Loucy (cell line): ENCODE results near the gene EME1.

Source experiments
- H2AFZ ChIP-seq: fragments of 200-600 bp; sonication (generic); 2 replicates; pipeline ENCODE4 v1.6.0; 2016; ENCODE audit warnings: antibody characterized with exemption, mild to moderate bottlenecking, low read length, moderate library complexity
- H3F3A ChIP-seq: fragments of 200-600 bp; 2 replicates; pipeline ENCODE4 v1.6.0; 2016; ENCODE audit warnings: antibody characterized with exemption, low read depth, mild to moderate bottlenecking
- H3K27me3 ChIP-seq: fragments of 200-600 bp; sonication (generic); 2 replicates; pipeline ENCODE4 v1.6.1; 2014; ENCODE audit warnings: low read length, mild to moderate bottlenecking; ENCODE audit not compliant: insufficient read depth, poor library complexity, severe bottlenecking
- H3K36me3 ChIP-seq: fragments of 200-600 bp; sonication (generic); 2 replicates; pipeline ENCODE4 v1.6.1; 2016; ENCODE audit warnings: low read length; ENCODE audit not compliant: insufficient read depth
- H3K4me1 ChIP-seq: fragments of 200-600 bp; sonication (generic); 2 replicates; pipeline ENCODE4 v1.5.1; 2014; ENCODE audit warnings: low read length, mild to moderate bottlenecking; ENCODE audit not compliant: insufficient read depth, poor library complexity, severe bottlenecking
- H3K4me2 ChIP-seq: fragments of 200-600 bp; sonication (generic); 2 replicates; pipeline ENCODE4 v1.6.0; 2014; ENCODE audit warnings: antibody characterized with exemption, low read length, low read depth, mild to moderate bottlenecking; ENCODE audit not compliant: poor library complexity, severe bottlenecking
- H3K4me3 ChIP-seq: fragments of 200-600 bp; sonication (generic); 2 replicates; pipeline ENCODE4 v1.5.1; 2014; ENCODE audit warnings: low read length, mild to moderate bottlenecking, mixed read lengths; ENCODE audit not compliant: poor library complexity, severe bottlenecking
- H3K79me2 ChIP-seq: fragments of 200-600 bp; sonication (generic); 2 replicates; pipeline ENCODE4 v1.6.1; 2014; ENCODE audit warnings: low read length; ENCODE audit not compliant: insufficient read depth
- H3K9ac ChIP-seq: fragments of 200-600 bp; sonication (generic); 2 replicates; pipeline ENCODE4 v1.6.0; 2014; ENCODE audit warnings: mild to moderate bottlenecking, low read depth, low read length, moderate library complexity; ENCODE audit not compliant: poor library complexity, severe bottlenecking
- H3K9me2 ChIP-seq: fragments of 200-600 bp; sonication (generic); replicated peaks from 2 replicates; pipeline ENCODE4 v1.6.1; 2016; ENCODE audit warnings: low read depth, low read length, mixed read lengths
- H3K9me3 ChIP-seq: fragments of 200-600 bp; sonication (generic); 2 replicates; pipeline ENCODE4 v1.6.1; 2014; ENCODE audit warnings: mild to moderate bottlenecking, antibody characterized with exemption, low read length, low read depth; ENCODE audit not compliant: insufficient read depth
- H4K20me1 ChIP-seq: fragments of 200-600 bp; sonication (generic); 2 replicates; pipeline ENCODE4 v1.6.0; 2014; ENCODE audit warnings: antibody characterized with exemption, low read length, mild to moderate bottlenecking; ENCODE audit not compliant: insufficient read depth, poor library complexity, severe bottlenecking
- CTCF ChIP-seq: fragments of 200-600 bp; sonication (generic); conservative IDR thresholded peaks from 2 replicates; pipeline ENCODE4 v1.5.1; 2014; ENCODE audit warnings: mild to moderate bottlenecking, antibody characterized with exemption, low read length
- EZH2phosphoT487 ChIP-seq: fragments of 200-600 bp; IDR thresholded peaks from 2 replicates; pipeline ENCODE4 v1.6.1; 2018; ENCODE audit warnings: antibody characterized with exemption, mild to moderate bottlenecking, moderate library complexity, borderline replicate concordance

Gene EME1

GRCh38 chr17:50347894-50348291 is 25.1 kb upstream of the EME1 start:
- Histone ChIP-seq H3K9me3 (no peaks in the 10 kb centered on the region), H3K4me3 (peak overlapping the region; percentile 88), H2AFZ (no peak overlapping the region), H3K36me3 (no peaks in the 10 kb centered on the region), H4K20me1 (no peaks in the 10 kb centered on the region), H3K4me1 (peaks cover 40% of the 10 kb centered on the region), H3K9me2 (no peaks in the 10 kb centered on the region), H3K79me2 (peaks cover 27% of the 10 kb centered on the region), H3F3A (no peaks in the 10 kb centered on the region), H3K4me2 (peak overlapping the region; percentile 97), H3K27me3 (no peaks in the 10 kb centered on the region), H3K9ac (peak overlapping the region; percentile 14)
- TF ChIP-seq EZH2phosphoT487 (no peak), CTCF (no peak)

GRCh38 chr17:50348522-50349242 is 24.3 kb upstream of the EME1 start:
- Histone ChIP-seq H3K4me2 (peak overlapping the region; percentile 97), H2AFZ (no peak overlapping the region), H3K79me2 (peaks cover 27% of the 10 kb centered on the region), H3K9me3 (no peaks in the 10 kb centered on the region), H4K20me1 (no peaks in the 10 kb centered on the region), H3K4me1 (peaks cover 40% of the 10 kb centered on the region), H3K9me2 (no peaks in the 10 kb centered on the region), H3K9ac (peak overlapping the region; percentile 18), H3F3A (no peaks in the 10 kb centered on the region), H3K4me3 (peak overlapping the region; percentile 88), H3K27me3 (no peaks in the 10 kb centered on the region), H3K36me3 (no peaks in the 10 kb centered on the region)
- no peak for TF ChIP-seq EZH2phosphoT487
- no peak for TF ChIP-seq CTCF

- Histone ChIP-seq H4K20me1 (no peaks in the 10 kb centered on the region), H3K79me2 (peaks cover 27% of the 10 kb centered on the region), H3F3A (no peaks in the 10 kb centered on the region), H3K4me3 (no peak overlapping the region), H2AFZ (no peak overlapping the region), H3K9me2 (no peaks in the 10 kb centered on the region), H3K9me3 (no peaks in the 10 kb centered on the region), H3K4me2 (peak overlapping the region; percentile 97), H3K4me1 (peaks cover 40% of the 10 kb centered on the region), H3K36me3 (no peaks in the 10 kb centered on the region; the same call in 1 of the 2 replicates), H3K9ac (peak overlapping the region; percentile 18), H3K27me3 (no peaks in the 10 kb centered on the region)
- TF ChIP-seq CTCF: no peak
- no peak for TF ChIP-seq EZH2phosphoT487
These were observed 23.8 kb upstream of the EME1 start for GRCh38 chr17:50349243-50349600.
